Testis (tissue), 2 donors: ENCODE data around the gene C5orf15.

Experiments
- CTCF ChIP-seq, 3 experiments: fragments of 450-650 bp in 2 of 3; fragments of 200-600 bp in 1 of 3; sonication (generic) in 1 of 3; IDR thresholded peaks; one replicate each; pipeline ENCODE4 v1.5.1; 2016 to 2019; ENCODE audit warnings: antibody characterized with exemption in 3 of 3, mild to moderate bottlenecking in 2 of 3, moderate library complexity in 1 of 3
- POLR2A ChIP-seq: fragments of 450-650 bp; IDR thresholded peaks from one replicate; pipeline ENCODE4 v1.6.1; 2017; ENCODE audit warnings: antibody characterized with exemption, mild to moderate bottlenecking, moderate library complexity

- TF ChIP-seq CTCF (IDR thresholded peaks at IDR 0.05) (no peak), POLR2A (no peak)
Measured at GRCh38 chr5:133969654-133970324, 1.4 kb upstream of the C5orf15 start.
